MM.1S (cell line): Measurements from ENCODE around the gene ANKRD30A.
"Not testable (repeated sequence)": the region's sequence is repeated elsewhere in the genome, so short reads cannot be mapped to it uniquely, and the experiment has no call there.

Experiments
- DNase-seq: peaks from one replicate; pipeline ENCODE4 v3.0.0-alpha.2; 2015
- H2AFZ ChIP-seq: fragments of 300-600 bp; sonication (generic); 2 replicates; pipeline ENCODE4 v1.6.0; 2016; ENCODE audit warnings: antibody characterized with exemption, low read length
- H3F3A ChIP-seq: fragments of 300-600 bp; sonication (generic); 2 replicates; pipeline ENCODE4 v1.6.1; 2016; ENCODE audit warnings: mild to moderate bottlenecking, antibody characterized with exemption, low read length, moderate library complexity, mixed read lengths; ENCODE audit not compliant: insufficient read depth
- H3K27ac ChIP-seq: fragments of 300-600 bp; sonication (generic); 2 replicates; pipeline ENCODE4 v1.5.1; 2016; ENCODE audit warnings: mild to moderate bottlenecking, low read length
- H3K27me3 ChIP-seq: fragments of 300-600 bp; sonication (generic); replicated peaks from 2 replicates; pipeline ENCODE4 v1.6.0; 2016; ENCODE audit warnings: low read length; ENCODE audit not compliant: insufficient read depth
- H3K36me3 ChIP-seq: fragments of 300-600 bp; sonication (generic); replicated peaks from 2 replicates; pipeline ENCODE4 v1.6.1; 2016; ENCODE audit warnings: mild to moderate bottlenecking, low read length, mixed read lengths; ENCODE audit not compliant: insufficient read depth
- H3K4me1 ChIP-seq: fragments of 300-600 bp; sonication (generic); 2 replicates; pipeline ENCODE4 v1.6.1; 2016; ENCODE audit warnings: low read length, mixed read lengths
- H3K4me2 ChIP-seq: fragments of 300-600 bp; sonication (generic); 2 replicates; pipeline ENCODE4 v1.6.0; 2016; ENCODE audit warnings: low read depth, low read length
- H3K4me3 ChIP-seq: fragments of 300-600 bp; sonication (generic); 2 replicates; pipeline ENCODE4 v1.5.1; 2016; ENCODE audit warnings: low read length, mixed read lengths
- H3K79me2 ChIP-seq: fragments of 300-600 bp; sonication (generic); 2 replicates; pipeline ENCODE4 v1.6.1; 2016; ENCODE audit warnings: mixed run types, low read length, mixed read lengths
- H3K9ac ChIP-seq: fragments of 300-600 bp; sonication (generic); 2 replicates; pipeline ENCODE4 v1.6.1; 2016; ENCODE audit warnings: low read length, mixed read lengths
- H3K9me2 ChIP-seq: fragments of 300-600 bp; sonication (generic); replicated peaks from 2 replicates; pipeline ENCODE4 v1.6.1; 2016; ENCODE audit warnings: mild to moderate bottlenecking, low read length, mixed read lengths; ENCODE audit not compliant: insufficient read depth
- H3K9me3 ChIP-seq: fragments of 300-600 bp; sonication (generic); replicated peaks from 2 replicates; pipeline ENCODE4 v1.6.1; 2016; ENCODE audit warnings: mild to moderate bottlenecking, low read length, mixed read lengths; ENCODE audit not compliant: insufficient read depth
- H4K20me1 ChIP-seq: fragments of 300-600 bp; sonication (generic); 2 replicates; pipeline ENCODE4 v1.6.1; 2016; ENCODE audit warnings: mild to moderate bottlenecking, low read length, moderate library complexity, mixed read lengths; ENCODE audit not compliant: insufficient read depth
- CTCF ChIP-seq: fragments of 300-600 bp; sonication (generic); IDR thresholded peaks from 2 replicates; pipeline ENCODE4 v1.5.1; 2016; ENCODE audit warnings: antibody characterized with exemption, low read length, mixed read lengths
- EZH2 ChIP-seq: fragments of 300-600 bp; sonication (generic); optimal IDR thresholded peaks from 2 replicates; pipeline ENCODE3; 2017; ENCODE audit warnings: low read depth, mild to moderate bottlenecking, antibody characterized with exemption, low read length, mixed read lengths
- EZH2phosphoT487 ChIP-seq: fragments of 300-600 bp; sonication (generic); IDR thresholded peaks from 2 replicates; pipeline ENCODE4 v1.6.1; 2018; ENCODE audit warnings: antibody characterized with exemption, low read length

ANKRD30A gene

GRCh38 chr10:37240223-37240622, 114.8 kb downstream of the ANKRD30A start:
- Histone ChIP-seq H3K4me2 (no peak overlapping the region), H3K9me2 (no peaks in the 10 kb centered on the region), H3K9ac (no peak overlapping the region), H3K27me3 (no peaks in the 10 kb centered on the region), H2AFZ (no peak overlapping the region), H3K4me1 (no peaks in the 10 kb centered on the region), H3K4me3 (no peak overlapping the region), H3K36me3 (no peaks in the 10 kb centered on the region), H4K20me1 (no peaks in the 10 kb centered on the region), H3K27ac (no peak overlapping the region), H3F3A (no peaks in the 10 kb centered on the region), H3K9me3 (no peaks in the 10 kb centered on the region), H3K79me2 (no peaks in the 10 kb centered on the region)
- no peak for DNase-seq
- TF ChIP-seq EZH2phosphoT487: no peak
- TF ChIP-seq EZH2: no peak
- TF ChIP-seq CTCF: no peak

GRCh38 chr10:37246637-37247036, 121.2 kb downstream of the ANKRD30A start:
- Histone ChIP-seq H3K4me3 (no peak overlapping the region), H3K36me3 (no peaks in the 10 kb centered on the region), H4K20me1 (no peaks in the 10 kb centered on the region), H3F3A (no peaks in the 10 kb centered on the region), H3K9me2 (no peaks in the 10 kb centered on the region), H3K27me3 (no peaks in the 10 kb centered on the region), H3K79me2 (no peaks in the 10 kb centered on the region), H2AFZ (no peak overlapping the region), H3K27ac (no peak overlapping the region), H3K4me2 (no peak overlapping the region), H3K9me3 (no peaks in the 10 kb centered on the region), H3K9ac (no peak overlapping the region), H3K4me1 (no peaks in the 10 kb centered on the region)
- no peak for DNase-seq
- TF ChIP-seq EZH2phosphoT487 (no peak), EZH2 (no peak), CTCF (no peak)

GRCh38 chr10:37255837-37256236, 130.4 kb downstream of the ANKRD30A start:
- H2AFZ ChIP-seq, H3K27ac ChIP-seq, H3K27me3 ChIP-seq, H3K9me2 ChIP-seq, H4K20me1 ChIP-seq, H3K9ac ChIP-seq, DNase-seq, H3K4me3 ChIP-seq, H3K9me3 ChIP-seq, H3K4me1 ChIP-seq, H3F3A ChIP-seq, H3K4me2 ChIP-seq, H3K36me3 ChIP-seq, H3K79me2 ChIP-seq: not testable (repeated sequence)

GRCh38 chr10:37263304-37263703, 137.9 kb downstream of the ANKRD30A start:
- no peak overlapping the region for H3K9ac ChIP-seq
- no peak overlapping the region for H3K4me3 ChIP-seq
- no peak for TF ChIP-seq CTCF
- TF ChIP-seq EZH2phosphoT487: no peak
- no peak for TF ChIP-seq EZH2
- H3K36me3 ChIP-seq: no peaks in the 10 kb centered on the region
- H4K20me1 ChIP-seq: no peaks in the 10 kb centered on the region
- DNase-seq: no peak
- no peaks in the 10 kb centered on the region for H3F3A ChIP-seq
- no peaks in the 10 kb centered on the region for H3K27me3 ChIP-seq
- no peak overlapping the region for H2AFZ ChIP-seq
- H3K79me2 ChIP-seq: no peaks in the 10 kb centered on the region
- no peaks in the 10 kb centered on the region for H3K4me1 ChIP-seq
- H3K9me2 ChIP-seq: no peaks in the 10 kb centered on the region
- no peaks in the 10 kb centered on the region for H3K9me3 ChIP-seq
- H3K27ac ChIP-seq: no peak overlapping the region
- H3K4me2 ChIP-seq: no peak overlapping the region
